Breast epithelium (tissue), 4 donors: ENCODE data around the gene HSPA12A. TPM values are rescaled to one million over a fixed set of nuclear protein-coding genes. Genes with fewer than 3 reads are reported as not detected.

ENCODE experiments used
- DNase-seq, 2 donors: peaks; one replicate each; pipeline ENCODE4 v3.0.0-alpha.2; 2019; ENCODE audit warnings: low spot score in 2 of 2
- H3K27ac ChIP-seq, 2 donors: fragments of 200-600 bp; sonication (generic) in 1 of 2; one replicate each; pipeline ENCODE4 v1.5.1; 2016 to 2019; ENCODE audit warnings: mild to moderate bottlenecking in 1 of 2
- H3K27me3 ChIP-seq, 2 donors: fragments of 200-600 bp; sonication (generic) in 1 of 2; one replicate each; pipeline versions ENCODE4 v1.5.1 to v1.6.0; 2017 to 2019; ENCODE audit warnings: control low read depth in 1 of 2, mild to moderate bottlenecking in 1 of 2
- H3K36me3 ChIP-seq: fragments of 200-600 bp; one replicate; pipeline ENCODE4 v1.5.1; 2019
- H3K4me1 ChIP-seq, 2 donors: fragments of 200-600 bp; sonication (generic); one replicate each; pipeline ENCODE4 v1.5.1; 2016 to 2019; ENCODE audit warnings: control low read depth in 1 of 2
- H3K4me3 ChIP-seq, 3 donors: fragments of 200-600 bp; sonication (generic); 1 replicate in 2 of 3; 2 replicates in 1 of 3; pipeline ENCODE4 v1.5.1; 2016 to 2019; ENCODE audit warnings: mild to moderate bottlenecking in 3 of 3, moderate library complexity in 2 of 3
- H3K9me3 ChIP-seq, 2 donors: fragments of 200-600 bp; sonication (generic) in 1 of 2; one replicate each; pipeline ENCODE4 v1.5.1; 2016 to 2019; ENCODE audit warnings: control low read depth in 1 of 2
- POLR2A ChIP-seq: fragments of 450-650 bp; IDR thresholded peaks from one replicate; pipeline ENCODE4 v1.6.1; 2016; ENCODE audit warnings: antibody characterized with exemption, mild to moderate bottlenecking, moderate library complexity
- POLR2AphosphoS5 ChIP-seq, 3 donors: sonication (generic); formaldehyde crosslinking; IDR thresholded peaks; one replicate each; pipeline ENCODE4 v1.6.1; 2017; ENCODE audit warnings: antibody characterized with exemption in 3 of 3
- intact Hi-C: fragments of 100-400 bp; cut with DNase I; formaldehyde crosslinking; loops from one replicate; pipeline ENCODE4 v1.15.1; 2023; ENCODE audit warnings: low total_unique reads
- total RNA-seq, 3 donors: library from RNA; depleted of rRNA; stranded (reverse); fragments of >200 nt; gene quantifications; one replicate each; pipeline ENCODE4 v1.1.0, GENCODE V29; 2016
- TF ChIP-seq, protein P1 (sequence below), 3 donors: fragments of 450-650 bp; IDR thresholded peaks; one replicate each; pipeline ENCODE4 v1.5.1; 2016 to 2017; ENCODE audit warnings: antibody characterized with exemption in 3 of 3, mild to moderate bottlenecking in 3 of 3, moderate library complexity in 3 of 3

HSPA12A gene
- total RNA-seq, 3 donors from 2014 or later, result 13.2 to 23.6 (median 14.2) TPM

DNA sequence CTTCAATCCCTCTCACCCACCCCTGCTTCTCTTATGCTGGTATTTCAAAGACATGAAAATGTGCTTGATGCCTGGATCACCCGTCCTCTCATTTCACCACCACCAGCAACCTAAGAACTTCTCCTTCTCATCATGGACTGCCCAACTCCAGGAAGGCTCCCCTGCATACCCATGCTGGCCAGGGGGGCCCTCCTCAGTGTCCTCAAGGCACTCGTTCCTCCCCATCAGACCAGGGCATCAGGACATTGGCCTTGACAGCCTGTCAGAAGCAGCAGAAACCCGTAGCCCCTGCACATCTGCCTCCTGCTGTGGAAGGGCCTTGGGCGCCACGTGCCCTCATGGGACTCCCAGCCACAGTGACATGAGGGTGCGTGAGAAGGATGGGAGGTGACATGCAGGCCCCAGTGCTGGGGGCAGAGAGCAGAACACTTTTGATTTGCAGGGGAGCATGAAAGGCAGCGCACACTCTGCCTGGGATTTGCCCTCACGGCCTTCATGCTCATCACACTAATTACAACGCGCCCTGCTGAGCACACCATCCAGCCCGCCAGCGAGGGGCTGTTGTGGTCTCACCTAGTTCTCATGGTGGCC is 1.9 kb upstream of the HSPA12A start:
- peaks cover 0 to 9% of the 10 kb centered on the region in 2 donors for H3K27me3 ChIP-seq
- no peaks in the 10 kb centered on the region for H3K4me1 ChIP-seq
- no peaks in the 10 kb centered on the region for H3K9me3 ChIP-seq
- H3K27ac ChIP-seq, result no peak overlapping the region
- intact Hi-C loops, result no loop called here
- TF ChIP-seq, protein P1, sequence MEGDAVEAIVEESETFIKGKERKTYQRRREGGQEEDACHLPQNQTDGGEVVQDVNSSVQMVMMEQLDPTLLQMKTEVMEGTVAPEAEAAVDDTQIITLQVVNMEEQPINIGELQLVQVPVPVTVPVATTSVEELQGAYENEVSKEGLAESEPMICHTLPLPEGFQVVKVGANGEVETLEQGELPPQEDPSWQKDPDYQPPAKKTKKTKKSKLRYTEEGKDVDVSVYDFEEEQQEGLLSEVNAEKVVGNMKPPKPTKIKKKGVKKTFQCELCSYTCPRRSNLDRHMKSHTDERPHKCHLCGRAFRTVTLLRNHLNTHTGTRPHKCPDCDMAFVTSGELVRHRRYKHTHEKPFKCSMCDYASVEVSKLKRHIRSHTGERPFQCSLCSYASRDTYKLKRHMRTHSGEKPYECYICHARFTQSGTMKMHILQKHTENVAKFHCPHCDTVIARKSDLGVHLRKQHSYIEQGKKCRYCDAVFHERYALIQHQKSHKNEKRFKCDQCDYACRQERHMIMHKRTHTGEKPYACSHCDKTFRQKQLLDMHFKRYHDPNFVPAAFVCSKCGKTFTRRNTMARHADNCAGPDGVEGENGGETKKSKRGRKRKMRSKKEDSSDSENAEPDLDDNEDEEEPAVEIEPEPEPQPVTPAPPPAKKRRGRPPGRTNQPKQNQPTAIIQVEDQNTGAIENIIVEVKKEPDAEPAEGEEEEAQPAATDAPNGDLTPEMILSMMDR (IDR thresholded peaks at IDR 0.05), result no peak
- TF ChIP-seq POLR2A, result no peak
- TF ChIP-seq POLR2AphosphoS5 (IDR thresholded peaks at IDR 0.05), result no peak
- no peak overlapping the region for H3K4me3 ChIP-seq
- no peaks in the 10 kb centered on the region for H3K36me3 ChIP-seq
- no peak for DNase-seq

DNA sequence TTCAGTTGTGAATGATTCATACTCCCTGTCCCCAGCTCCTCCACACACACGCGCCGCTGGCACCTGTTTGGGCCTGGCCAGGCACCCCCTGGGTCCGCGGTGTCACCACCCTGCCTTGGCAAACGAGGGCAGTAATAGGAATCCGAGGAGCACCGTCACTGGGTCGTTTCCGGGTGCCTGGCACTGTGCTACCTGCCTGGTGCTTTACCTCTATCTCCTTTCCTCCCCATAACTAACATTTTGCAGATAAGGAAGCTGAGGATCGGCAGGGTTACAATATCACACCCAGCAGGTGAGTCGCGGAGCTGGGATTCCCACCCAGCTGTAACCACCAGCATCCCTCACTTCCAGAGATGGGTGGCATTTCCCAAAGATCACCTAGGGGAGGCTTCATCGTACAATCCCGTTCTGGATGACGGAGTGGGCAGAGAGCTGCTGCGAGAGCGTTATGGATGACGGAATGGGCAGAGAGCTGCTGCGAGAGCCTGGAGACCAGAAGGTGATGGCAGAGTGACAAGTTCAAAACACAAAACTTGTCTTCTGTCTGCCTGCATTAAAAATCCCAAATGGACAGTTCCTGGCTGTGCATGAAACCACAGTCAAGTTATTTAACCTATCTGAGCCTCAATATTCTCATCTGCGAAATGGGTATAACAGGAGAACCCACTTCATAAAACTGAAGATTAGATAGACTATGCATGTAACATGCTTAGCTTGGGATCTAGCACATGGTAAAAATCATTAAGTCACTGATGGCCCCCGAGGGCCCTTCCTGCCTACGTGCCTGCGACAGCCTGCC is 1.1 kb upstream of the HSPA12A start:
- H3K4me3 ChIP-seq, result peak overlapping the region; percentile 72 to 77 (median 74)
- H3K4me1 ChIP-seq, result no peaks in the 10 kb centered on the region
- H3K36me3 ChIP-seq, result no peaks in the 10 kb centered on the region
- H3K9me3 ChIP-seq, result no peaks in the 10 kb centered on the region
- no peak for DNase-seq
- H3K27ac ChIP-seq, result peak overlapping the region; percentile 83 to 84
- intact Hi-C loops, result no loop called here
- H3K27me3 ChIP-seq, result peaks cover 0 to 9% of the 10 kb centered on the region in 2 donors
- no peak for TF ChIP-seq POLR2A
- no peak for TF ChIP-seq POLR2AphosphoS5 (IDR thresholded peaks at IDR 0.05)
- TF ChIP-seq, protein P1 (IDR thresholded peaks at IDR 0.05), result no peak

DNA sequence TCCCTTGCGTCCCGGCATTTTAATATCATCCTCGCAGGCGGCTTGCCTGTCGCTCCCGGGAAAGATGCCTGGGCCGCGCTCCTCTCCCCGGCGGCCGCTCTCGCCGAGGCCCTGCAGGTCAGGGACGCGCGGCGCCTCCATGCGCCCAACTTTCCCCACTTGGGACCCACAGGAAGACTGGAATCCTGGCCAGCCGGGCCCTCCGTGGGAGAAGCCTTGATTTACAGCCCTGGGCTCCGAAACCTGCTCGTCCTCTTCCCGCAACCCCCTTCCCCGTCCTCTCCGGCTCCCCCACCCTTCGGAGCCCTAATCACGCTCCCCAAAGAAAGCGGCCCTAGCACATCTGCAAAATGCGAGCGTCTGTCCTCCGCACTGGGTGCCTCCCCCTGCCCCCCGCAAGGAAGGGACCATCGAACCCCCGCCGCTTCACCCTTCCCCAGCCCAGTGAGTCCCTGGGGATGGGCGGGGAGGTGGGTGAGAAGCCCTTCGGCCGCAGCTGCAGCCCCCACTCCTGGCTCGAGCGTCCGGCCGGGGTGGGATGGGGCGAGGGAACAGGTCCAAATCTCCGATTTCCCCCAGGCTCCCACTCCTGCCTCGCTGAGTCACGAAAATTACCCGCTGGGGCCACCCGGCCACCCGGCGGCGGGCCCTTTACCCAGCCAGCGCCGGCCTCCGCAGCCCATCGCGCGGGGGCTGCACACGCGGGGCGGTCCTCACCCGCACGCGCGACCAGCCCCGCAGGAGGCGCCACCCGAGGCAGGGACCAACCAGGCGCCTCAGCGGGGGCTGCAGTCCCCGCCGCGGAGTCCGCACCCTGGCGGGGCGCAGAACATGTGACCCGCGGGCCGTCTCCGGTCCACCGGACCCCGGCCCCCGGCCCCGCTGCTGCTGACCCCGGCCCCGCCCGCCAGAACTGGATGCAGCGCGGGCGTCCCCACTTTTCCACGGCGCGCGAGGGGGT is 695 bp downstream of the HSPA12A start:
- no peaks in the 10 kb centered on the region for H3K9me3 ChIP-seq
- no peak for TF ChIP-seq POLR2AphosphoS5 (IDR thresholded peaks at IDR 0.05)
- no peak for TF ChIP-seq POLR2A
- peak overlapping the region; percentile 40 to 83 for H3K27ac ChIP-seq
- peak overlapping the region; percentile 72 to 77 (median 74) for H3K4me3 ChIP-seq
- no peak for DNase-seq
- H3K27me3 ChIP-seq, result peaks cover 0 to 9% of the 10 kb centered on the region in 2 donors
- intact Hi-C loops, result no loop called here
- no peaks in the 10 kb centered on the region for H3K36me3 ChIP-seq
- H3K4me1 ChIP-seq, result no peaks in the 10 kb centered on the region

DNA sequence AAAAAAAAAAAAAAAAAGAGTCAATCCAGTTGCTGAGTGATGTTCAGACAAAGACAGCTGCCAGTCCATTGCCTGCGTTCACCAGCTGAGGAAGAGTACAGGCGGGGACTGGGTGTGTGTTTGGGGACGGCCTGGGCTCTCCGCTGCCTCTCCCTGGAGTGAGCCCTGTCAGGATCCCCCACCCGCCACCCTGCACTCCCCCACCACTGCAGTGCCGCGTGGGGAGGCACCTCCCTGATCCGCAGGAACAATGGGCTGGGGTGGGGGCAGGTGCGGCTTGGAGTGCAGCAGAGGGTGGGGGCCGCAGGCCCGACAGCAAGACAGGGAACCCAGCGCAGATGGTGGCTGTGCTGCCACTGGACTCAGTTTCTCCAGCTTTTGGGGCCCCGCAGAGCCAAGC is 1.4 kb downstream of the HSPA12A start:
- H3K36me3 ChIP-seq, result no peaks in the 10 kb centered on the region
- H3K27ac ChIP-seq, result no peak overlapping the region
- no peak for DNase-seq
- H3K9me3 ChIP-seq, result no peaks in the 10 kb centered on the region
- H3K4me1 ChIP-seq, result no peaks in the 10 kb centered on the region
- intact Hi-C loops, result no loop called here
- peaks cover 0 to 9% of the 10 kb centered on the region in 2 donors for H3K27me3 ChIP-seq
- TF ChIP-seq POLR2AphosphoS5 (IDR thresholded peaks at IDR 0.05), result no peak
- peak overlapping the region; percentile 72 to 77 (median 74) for H3K4me3 ChIP-seq

DNA sequence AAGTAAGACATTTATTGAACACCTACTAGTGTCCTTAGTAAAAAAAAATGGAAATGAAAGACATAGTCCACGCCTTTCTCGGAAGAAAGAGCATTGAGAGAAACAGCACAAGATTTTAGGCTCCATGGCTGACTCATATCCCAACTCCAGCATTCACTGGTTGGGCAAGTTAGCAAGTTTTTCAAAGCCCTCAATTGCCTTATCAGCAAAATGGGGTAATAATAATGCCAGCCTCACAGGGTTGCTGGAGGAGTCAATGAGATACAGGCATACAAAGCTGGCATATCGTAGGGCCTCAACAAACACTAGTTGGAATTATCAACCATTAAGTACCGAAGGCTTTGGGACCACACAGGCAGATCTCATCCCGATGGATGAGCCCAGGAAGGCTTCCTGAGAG is 4.0 kb downstream of the HSPA12A start:
- Histone ChIP-seq H3K27ac (no peak overlapping the region), H3K9me3 (no peaks in the 10 kb centered on the region), H3K36me3 (no peaks in the 10 kb centered on the region), H3K4me3 (no peak overlapping the region), H3K4me1 (no peaks in the 10 kb centered on the region), H3K27me3 (peaks cover 0 to 9% of the 10 kb centered on the region in 2 donors)
- no peak for DNase-seq
- no peak for TF ChIP-seq POLR2A
- TF ChIP-seq, protein P1 (IDR thresholded peaks at IDR 0.05), result no peak
- intact Hi-C loops, result no loop called here
